H1 (cell line): ENCODE measurements around the gene OTOF. TPM values are rescaled to one million over a fixed set of nuclear protein-coding genes. Genes with fewer than 3 reads are reported as not detected.

Experiments
- CTCF ChIA-PET: fragments of 300-600 bp; sonication (Branson Sonifier 250); formaldehyde crosslinking; loops from one replicate; lab custom pipeline; 2021; ENCODE audit not compliant: partially characterized antibody; lab: Charles Lee
- POLR2A ChIA-PET: fragments of 300-600 bp; sonication (Branson Sonifier 250); formaldehyde crosslinking; loops from one replicate; lab custom pipeline; 2021; ENCODE audit warnings: inconsistent platforms; ENCODE audit not compliant: partially characterized antibody; lab: Charles Lee
- DNase-seq, 2 experiments: peaks; one replicate each; pipeline versions ENCODE4 v3.0.0 to v3.0.0-alpha.2; 2010 to 2022; ENCODE audit warnings: low spot score in 2 of 2, low read depth in 1 of 2, mixed read lengths in 1 of 2
- FAIRE-seq: peaks from 2 replicates; lab custom pipeline; 2011; peaks lifted over from hg19 to GRCh38; lab: Jason Lieb, UNC
- H2AFZ ChIP-seq: 2 replicates; pipeline ENCODE4 v1.8.1; 2012; ENCODE audit warnings: low read length, inconsistent platforms
- H2AK5ac ChIP-seq: 2 replicates; pipeline ENCODE4 v1.6.1; 2013; ENCODE audit warnings: low read depth, low read length
- H2BK120ac ChIP-seq: replicated peaks from 2 replicates; pipeline ENCODE3; 2013; ENCODE audit warnings: low read depth, low read length, inconsistent platforms
- H2BK12ac ChIP-seq: 2 replicates; pipeline ENCODE4 v1.6.1; 2013; ENCODE audit warnings: low read depth, low read length
- H2BK15ac ChIP-seq: 2 replicates; pipeline ENCODE4 v1.6.1; 2013; ENCODE audit warnings: low read length
- H2BK20ac ChIP-seq: 2 replicates; pipeline ENCODE4 v1.6.1; 2013; ENCODE audit warnings: low read length
- H2BK5ac ChIP-seq: 2 replicates; pipeline ENCODE4 v1.6.1; 2013; ENCODE audit warnings: low read depth, low read length
- H3K14ac ChIP-seq: 2 replicates; pipeline ENCODE4 v1.6.1; 2013; ENCODE audit warnings: inconsistent platforms; ENCODE audit not compliant: insufficient read length
- H3K18ac ChIP-seq: 2 replicates; pipeline ENCODE4 v1.6.1; 2013; ENCODE audit warnings: low read length; ENCODE audit errors: extremely low read depth
- H3K23ac ChIP-seq: 2 replicates; pipeline ENCODE4 v1.6.1; 2013; ENCODE audit warnings: inconsistent platforms; ENCODE audit not compliant: insufficient read length
- H3K23me2 ChIP-seq: 2 replicates; pipeline ENCODE4 v1.6.1; 2013; ENCODE audit warnings: low read depth, low read length
- H3K27ac ChIP-seq: 2 replicates; pipeline ENCODE4 v1.6.1; 2011; ENCODE audit warnings: low read depth, low read length, inconsistent platforms
- H3K27me3 ChIP-seq, 4 experiments: replicated peaks in 1 of 4; 1 replicate in 1 of 4; 2 replicates in 3 of 4; pipeline versions ENCODE4 v1.6.1 to v1.8.1; 2011 to 2013; ENCODE audit warnings: low read length in 3 of 4, mild to moderate bottlenecking in 3 of 4, inconsistent platforms in 2 of 4, mixed read lengths in 2 of 4, moderate library complexity in 1 of 4; ENCODE audit not compliant: control insufficient read depth in 3 of 4, insufficient read depth in 3 of 4; ENCODE audit errors: extremely low read depth in 1 of 4
- H3K36me3 ChIP-seq, 4 experiments: 2 replicates each; pipeline versions ENCODE4 v1.6.1 to v1.8.1; 2011 to 2013; ENCODE audit warnings: mild to moderate bottlenecking in 4 of 4, low read length in 3 of 4, moderate library complexity in 2 of 4, control low read depth in 1 of 4, inconsistent platforms in 1 of 4; ENCODE audit not compliant: insufficient read depth in 4 of 4, control insufficient read depth in 2 of 4
- H3K4ac ChIP-seq: replicated peaks from 2 replicates; pipeline ENCODE3; 2013; ENCODE audit warnings: low read length, low read depth, mixed read lengths, inconsistent platforms; ENCODE audit not compliant: insufficient read length
- H3K4me1 ChIP-seq, 4 experiments: replicated peaks in 1 of 4; 1 replicate in 1 of 4; 2 replicates in 3 of 4; pipeline versions ENCODE4 v1.6.1 to v1.8.1; 2011 to 2013; ENCODE audit warnings: low read length in 3 of 4, inconsistent platforms in 2 of 4, mixed read lengths in 1 of 4; ENCODE audit not compliant: insufficient read depth in 4 of 4, control insufficient read depth in 3 of 4
- H3K4me2 ChIP-seq, 2 experiments: 2 replicates each; pipeline versions ENCODE4 v1.6.1 to v1.8.1; 2011 to 2013; ENCODE audit warnings: low read depth in 2 of 2, low read length in 2 of 2, control low read depth in 1 of 2, inconsistent platforms in 1 of 2, mild to moderate bottlenecking in 1 of 2; ENCODE audit not compliant: insufficient read depth in 1 of 2
- H3K4me3 ChIP-seq, 4 experiments: fragments of 200-600, 300-600 bp in 1 of 4; sonication (generic), shearing (Covaris generic), sonication (Bioruptor Twin) in 1 of 4; 2 replicates each; pipeline versions ENCODE4 v1.5.1 to v1.8.1; 2011 to 2016; ENCODE audit warnings: low read length in 4 of 4, low read depth in 3 of 4, control low read depth in 2 of 4, inconsistent platforms in 2 of 4, mild to moderate bottlenecking in 2 of 4, mixed read lengths in 1 of 4, moderate library complexity in 1 of 4; ENCODE audit not compliant: insufficient read depth in 2 of 4; ENCODE audit errors: extremely low read depth in 1 of 4
- H3K56ac ChIP-seq: replicated peaks from 2 replicates; pipeline ENCODE3; 2013; ENCODE audit warnings: low read depth, mild to moderate bottlenecking, mixed read lengths, low read length, inconsistent platforms; ENCODE audit not compliant: insufficient read length
- H3K79me1 ChIP-seq: 2 replicates; pipeline ENCODE4 v1.6.1; 2013; ENCODE audit warnings: low read depth, low read length, control low read depth
- H3K79me2 ChIP-seq, 2 experiments: 2 replicates each; pipeline versions ENCODE4 v1.6.1 to v1.8.1; 2012 to 2013; ENCODE audit warnings: low read length in 2 of 2, mild to moderate bottlenecking in 2 of 2, inconsistent platforms in 1 of 2; ENCODE audit not compliant: insufficient read depth in 2 of 2, control insufficient read depth in 1 of 2
- H3K9ac ChIP-seq, 4 experiments: replicated peaks in 1 of 4; 1 replicate in 1 of 4; 2 replicates in 3 of 4; pipeline versions ENCODE4 v1.6.1 to v1.8.1; 2011 to 2013; ENCODE audit warnings: low read depth in 3 of 4, low read length in 3 of 4, control low read depth in 2 of 4, mild to moderate bottlenecking in 2 of 4, moderate library complexity in 2 of 4, inconsistent platforms in 1 of 4; ENCODE audit errors: extremely low read depth in 1 of 4
- H3K9me3 ChIP-seq, 2 experiments: 2 replicates each; pipeline versions ENCODE4 v1.6.1 to v1.8.1; 2012 to 2013; ENCODE audit warnings: mild to moderate bottlenecking in 2 of 2, moderate library complexity in 2 of 2, control low read depth in 1 of 2, inconsistent platforms in 1 of 2, low read depth in 1 of 2, low read length in 1 of 2, mixed read lengths in 1 of 2; ENCODE audit not compliant: insufficient read depth in 2 of 2
- H4K20me1 ChIP-seq, 2 experiments: replicated peaks in 1 of 2; 2 replicates each; pipeline versions ENCODE3 to v1.8.1; 2011 to 2013; ENCODE audit warnings: inconsistent platforms in 2 of 2, low read length in 2 of 2, mild to moderate bottlenecking in 1 of 2; ENCODE audit not compliant: insufficient read depth in 2 of 2, control insufficient read depth in 1 of 2
- H4K5ac ChIP-seq: 2 replicates; pipeline ENCODE4 v1.6.1; 2013; ENCODE audit warnings: low read length, low read depth, mixed read lengths, inconsistent platforms; ENCODE audit not compliant: insufficient read length
- H4K8ac ChIP-seq: 2 replicates; pipeline ENCODE4 v1.8.0; 2013; ENCODE audit warnings: mild to moderate bottlenecking, moderate library complexity, low read length, inconsistent platforms; ENCODE audit not compliant: insufficient read depth; ENCODE audit errors: extremely low read depth
- H4K91ac ChIP-seq: replicated peaks from 2 replicates; pipeline ENCODE3; 2013; ENCODE audit warnings: low read length, mixed read lengths, inconsistent platforms; ENCODE audit not compliant: insufficient read length
- BACH1 ChIP-seq: IDR thresholded peaks from 2 replicates; pipeline ENCODE4 v1.6.1; 2012; ENCODE audit warnings: low read length, improper control_type of control experiment
- CREB1 ChIP-seq: IDR thresholded peaks from 2 replicates; pipeline ENCODE4 v1.6.1; 2012; ENCODE audit warnings: inconsistent platforms
- EGR1 ChIP-seq: IDR thresholded peaks from 2 replicates; pipeline ENCODE4 v1.6.1; 2011; ENCODE audit warnings: low read depth, low read length, borderline replicate concordance
- HDAC6 ChIP-seq: IDR thresholded peaks from one replicate; pipeline ENCODE4 v1.7.1; 2012; ENCODE audit warnings: low read depth, mild to moderate bottlenecking, inconsistent platforms, low read length, moderate library complexity
- JUN ChIP-seq: IDR thresholded peaks from 2 replicates; pipeline ENCODE4 v1.6.1; 2011; ENCODE audit warnings: low read depth, mild to moderate bottlenecking, improper control_type of control experiment, low read length
- NRF1 ChIP-seq: IDR thresholded peaks from 2 replicates; pipeline ENCODE4 v1.6.1; 2011; ENCODE audit warnings: mild to moderate bottlenecking, low read depth, low read length, improper control_type of control experiment
- POU5F1 ChIP-seq: IDR thresholded peaks from 2 replicates; pipeline ENCODE4 v1.6.1; 2011; ENCODE audit warnings: low read depth, mild to moderate bottlenecking, low read length, moderate library complexity
- RXRA ChIP-seq: IDR thresholded peaks from 2 replicates; pipeline ENCODE4 v1.6.1; 2011; ENCODE audit warnings: low read depth, mild to moderate bottlenecking, low read length, moderate library complexity; ENCODE audit not compliant: insufficient read depth
- SIRT6 ChIP-seq: IDR thresholded peaks from one replicate; pipeline ENCODE4 v1.7.1; 2012; ENCODE audit warnings: low read length, inconsistent platforms
- TAF1 ChIP-seq: IDR thresholded peaks from 2 replicates; pipeline ENCODE4 v1.6.1; 2011; ENCODE audit warnings: mild to moderate bottlenecking, low read depth, low read length
- WGBS, 2 experiments: shearing (Covaris generic) in 1 of 2; methylation state at CpG; one replicate each; pipeline versions ENCODE4 v1.1.6 to v1.1.7; 2013 to 2015; ENCODE audit warnings: low lambda C conversion rate in 2 of 2, mixed read lengths in 2 of 2, inconsistent platforms in 1 of 2, low coverage in 1 of 2, missing lambda C conversion rate in 1 of 2; ENCODE audit not compliant: insufficient replicate concordance in 2 of 2, insufficient coverage in 1 of 2, insufficient read length in 1 of 2; ENCODE audit errors: extremely low coverage in 1 of 2, missing lambda C conversion rate in 1 of 2; 5-methylcytosine and 5-hydroxymethylcytosine counted together
- polyA plus RNA-seq, 7 experiments: library from polyadenylated mRNA; depleted of rRNA in 3 of 7; stranded (reverse) in 5 of 7; unstranded in 2 of 7; fragments of >200 nt in 5 of 7; fragments of 200-250 nt in 2 of 7; gene quantifications; 1 replicate in 5 of 7; 2 replicates in 1 of 7; 4 replicates in 1 of 7; pipeline versions ENCODE4 v1.2.1 to v1.2.3, GENCODE V29; 2011 to 2013; ENCODE audit warnings: missing spikeins in 2 of 7, mixed read lengths in 2 of 7
- total RNA-seq: library from RNA; stranded (reverse); fragmentation: NEBNext Ultra II Directional; extraction: Animal tissue kit (Norgen Biotek cat#: 25700); gene quantifications from 2 replicates; pipeline ENCODE4 v1.2.1, GENCODE V29; 2021

OTOF gene
- total and polyA plus RNA-seq, 2 of the 8 experiments (the other 6 are each of a cell fraction or from before 2014, with no cell fraction given): 0.06 TPM; not detected in 1

- Histone ChIP-seq H3K23me2 (no peaks in the 10 kb centered on the region), H2BK12ac (no peak overlapping the region), H2BK15ac (no peak overlapping the region), H3K9me3 (no peaks in the 10 kb centered on the region), H3K14ac (no peak overlapping the region), H2BK20ac (no peak overlapping the region), H3K4ac (no peak overlapping the region), H4K20me1 (no peaks in the 10 kb centered on the region), H2BK5ac (no peak overlapping the region), H3K79me2 (no peaks in the 10 kb centered on the region), H3K18ac (no peak overlapping the region), H3K79me1 (no peaks in the 10 kb centered on the region), H3K27me3 (no peaks in the 10 kb centered on the region), H3K36me3 (no peaks in the 10 kb centered on the region), H3K56ac (no peak overlapping the region), H3K4me3 (no peak overlapping the region), H3K4me2 (no peak overlapping the region), H2AK5ac (no peak overlapping the region), H4K91ac (no peak overlapping the region), H3K23ac (no peak overlapping the region), H4K5ac (no peak overlapping the region), H4K8ac (peak overlapping the region; percentile 42), H2BK120ac (no peak overlapping the region), H2AFZ (no peak overlapping the region), H3K4me1 (peaks cover 0 to 6% (median 0%) of the 10 kb centered on the region in 4 experiments; a peak in 2 of 7 replicates), H3K9ac (no peak overlapping the region), H3K27ac (no peak overlapping the region)
- POLR2A ChIA-PET: interaction anchor here (1.1 kb wide), 1 partner anchor 110 kb away, joined by 3 read pairs; the partner anchor contains the start of gene SELENOI
- WGBS, 2 experiments: 92% methylated on average over 17 of the region's 18 CpGs; no CpG with 5 or more reads in 1 of the 2 experiments
- CTCF ChIA-PET: interaction anchor here (0.6 to 6.3 kb wide), 7 partner anchors 11 to 139 kb away, joined by 3 to 25 read pairs (median 5); no protein-coding TSS in a partner anchor
- FAIRE-seq (no peak), DNase-seq (peak in 1 of 2 experiments; percentile 28)
- no peak for TF ChIP-seq EGR1
- no peak for TF ChIP-seq POU5F1
- TF ChIP-seq SIRT6: no peak
- TF ChIP-seq TAF1: no peak
- no peak for TF ChIP-seq RXRA
- TF ChIP-seq BACH1: no peak
- no peak for TF ChIP-seq NRF1
- TF ChIP-seq HDAC6: no peak
- TF ChIP-seq JUN: no peak
- no peak for TF ChIP-seq CREB1
These were observed 22.1 kb downstream of the OTOF start for GRCh38 chr2:26455670-26456439.
